NCI-H2081 (cell line): ENCODE results near the gene PIAS4.

ENCODE experiments used
- DNase-seq, 2 experiments: peaks; one replicate each; lab custom pipeline; 2025; lab: John Stamatoyannopoulos, UW

Gene PIAS4

DNA sequence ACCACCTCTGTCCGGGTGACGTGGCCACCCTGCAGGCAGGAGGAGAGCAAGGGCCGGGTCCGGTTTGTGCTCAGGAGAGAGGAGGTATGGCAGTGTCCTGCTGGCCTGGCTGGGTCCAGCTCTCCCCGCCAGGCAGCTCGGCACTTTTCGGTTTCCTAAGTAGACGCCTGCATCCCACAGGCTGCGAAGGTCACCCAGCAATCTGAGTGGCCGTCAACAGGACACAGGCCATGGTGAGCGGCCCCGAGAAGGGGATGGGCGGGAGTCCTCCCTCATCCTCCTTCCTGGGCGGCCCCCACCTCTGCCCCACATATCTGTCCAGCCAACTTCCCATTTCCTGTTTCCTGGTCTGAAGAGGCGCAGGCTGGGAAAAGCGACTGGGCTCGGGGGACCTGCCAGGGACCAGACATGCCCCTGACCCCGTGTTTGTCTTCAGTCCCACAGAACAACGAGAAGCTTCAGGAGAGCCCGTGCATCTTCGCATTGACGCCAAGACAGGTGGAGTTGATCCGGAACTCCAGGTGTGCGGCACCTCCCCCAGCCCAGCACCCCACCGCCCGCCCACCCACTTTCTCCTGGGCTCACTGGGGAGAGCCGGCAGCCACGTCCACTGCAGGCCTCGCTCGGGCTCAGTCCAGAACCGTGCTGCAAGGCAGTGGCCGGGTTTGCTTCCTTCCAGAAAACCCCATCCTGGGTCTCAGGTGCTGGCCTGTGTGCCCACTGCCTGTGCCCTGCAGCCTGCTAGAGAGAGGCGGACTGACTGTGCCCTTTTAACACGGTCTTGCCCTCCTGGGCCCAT is 16.3 kb downstream of the PIAS4 start:
- DNase-seq = no peak

DNA sequence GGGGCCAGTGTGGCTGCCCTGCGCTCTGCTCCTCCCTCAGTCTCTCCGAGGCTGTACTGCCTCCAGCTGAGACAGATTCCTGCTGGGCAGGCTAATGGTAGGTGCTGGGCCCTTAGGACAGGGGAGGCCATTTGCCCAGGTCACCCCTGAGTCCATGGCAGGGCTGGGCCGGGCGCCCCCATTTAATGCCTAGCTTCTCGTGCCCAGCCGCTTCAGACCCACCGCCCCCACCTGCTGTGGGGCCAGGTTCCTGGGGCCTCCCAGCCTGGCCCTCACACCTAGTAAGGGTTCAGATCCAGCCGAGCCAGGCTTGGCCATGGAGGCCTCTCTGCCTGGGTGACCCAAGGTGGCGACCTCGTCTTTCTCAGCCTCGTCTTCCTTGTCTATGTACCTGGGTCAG is 17.8 kb downstream of the PIAS4 start:
- no peak for DNase-seq

DNA sequence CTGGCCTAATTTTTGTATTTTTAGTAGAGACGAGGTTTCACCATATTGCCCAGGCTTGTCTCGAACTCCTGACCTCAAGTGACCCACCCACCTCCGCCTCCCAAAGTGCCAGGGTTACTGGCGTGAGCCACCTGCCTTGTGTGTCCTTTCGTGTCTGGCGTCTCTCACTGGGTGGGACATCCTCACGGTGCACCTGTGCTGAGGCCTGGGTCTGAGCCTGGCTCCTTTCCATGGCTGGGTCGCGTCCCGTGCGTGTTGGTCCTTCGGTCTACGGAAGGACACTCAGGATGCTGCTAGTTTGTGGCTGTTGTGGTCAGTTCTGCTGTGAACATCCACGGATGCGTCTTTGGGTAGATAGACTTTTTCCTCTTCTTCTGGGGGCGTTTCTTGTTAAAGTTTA is 19.6 kb downstream of the PIAS4 start:
- no peak for DNase-seq

DNA sequence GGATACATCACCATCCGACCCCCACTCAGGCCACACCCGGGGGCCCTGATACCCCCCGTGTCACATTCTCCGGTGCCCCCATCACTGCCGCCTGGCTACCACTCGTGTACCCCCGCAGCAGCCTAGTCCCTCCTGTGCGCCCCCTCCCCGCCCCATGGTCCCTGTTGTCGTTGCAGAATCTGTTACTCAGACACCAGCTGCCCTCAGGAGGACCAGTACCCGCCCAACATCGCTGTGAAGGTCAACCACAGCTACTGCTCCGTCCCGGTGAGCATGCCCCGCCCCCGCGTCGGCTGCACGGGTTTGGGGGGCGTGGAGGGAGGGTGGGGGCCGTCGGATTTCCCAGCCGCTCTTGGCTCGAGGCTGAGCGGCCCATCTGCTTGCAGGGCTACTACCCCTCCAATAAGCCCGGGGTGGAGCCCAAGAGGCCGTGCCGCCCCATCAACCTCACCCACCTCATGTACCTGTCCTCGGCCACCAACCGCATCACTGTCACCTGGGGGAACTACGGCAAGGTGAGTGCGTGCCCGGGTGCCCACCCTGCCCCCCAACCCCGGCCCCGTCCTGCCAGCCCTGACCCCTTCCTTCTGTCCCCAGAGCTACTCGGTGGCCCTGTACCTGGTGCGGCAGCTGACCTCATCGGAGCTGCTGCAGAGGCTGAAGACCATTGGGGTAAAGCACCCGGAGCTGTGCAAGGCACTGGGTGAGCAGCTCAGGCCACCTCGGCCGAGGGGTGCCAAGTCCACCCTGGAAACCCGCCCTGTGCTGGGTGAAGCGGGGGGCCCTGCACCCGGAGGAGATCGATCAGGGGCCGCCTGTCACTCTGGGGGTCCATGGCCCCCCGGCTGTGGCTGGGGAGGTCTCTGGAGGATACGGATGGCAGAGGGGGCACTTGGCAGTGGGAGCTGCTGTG is 21.1 kb downstream of the PIAS4 start:
- no peak for DNase-seq

DNA sequence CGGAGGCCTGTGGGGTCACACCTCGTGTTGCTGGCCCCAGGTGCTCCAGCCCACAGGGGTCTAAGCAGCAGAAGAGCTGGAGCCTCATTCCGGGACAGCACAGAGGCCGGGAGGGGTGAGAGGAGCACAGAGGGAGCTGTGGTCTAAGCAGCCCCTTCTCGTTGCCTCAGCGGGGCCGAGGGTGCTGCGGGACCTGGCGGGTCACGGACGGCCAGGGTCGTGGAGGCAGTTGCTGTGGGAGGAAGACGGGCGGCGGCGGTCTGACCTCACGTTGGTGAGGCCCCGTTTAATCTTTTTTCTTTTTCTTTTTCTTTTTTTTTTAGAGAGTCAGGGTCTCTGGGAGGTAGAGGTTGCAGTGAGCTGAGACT is 21.7 kb downstream of the PIAS4 start:
- DNase-seq = no peak

DNA sequence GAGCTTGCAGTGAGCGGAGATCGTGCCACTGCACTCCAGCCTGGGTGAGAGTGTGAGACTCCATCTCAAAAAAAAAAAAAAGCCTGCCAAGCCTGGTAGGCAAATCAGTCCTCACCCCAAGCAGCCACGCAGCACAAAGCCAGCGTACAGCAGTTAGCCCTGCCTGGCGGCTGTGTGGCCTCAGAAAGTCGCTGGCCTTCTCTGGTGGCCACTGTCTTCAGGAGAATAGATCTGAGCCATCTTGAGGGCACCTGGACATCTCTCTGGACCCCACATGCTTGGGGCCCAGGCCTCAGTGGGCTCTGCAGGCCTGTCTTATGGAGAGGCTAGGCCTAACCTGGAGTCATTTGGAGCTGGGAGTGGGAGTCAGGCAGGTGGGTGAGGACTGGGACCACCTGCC is 23.0 kb downstream of the PIAS4 start:
- DNase-seq = no peak

DNA sequence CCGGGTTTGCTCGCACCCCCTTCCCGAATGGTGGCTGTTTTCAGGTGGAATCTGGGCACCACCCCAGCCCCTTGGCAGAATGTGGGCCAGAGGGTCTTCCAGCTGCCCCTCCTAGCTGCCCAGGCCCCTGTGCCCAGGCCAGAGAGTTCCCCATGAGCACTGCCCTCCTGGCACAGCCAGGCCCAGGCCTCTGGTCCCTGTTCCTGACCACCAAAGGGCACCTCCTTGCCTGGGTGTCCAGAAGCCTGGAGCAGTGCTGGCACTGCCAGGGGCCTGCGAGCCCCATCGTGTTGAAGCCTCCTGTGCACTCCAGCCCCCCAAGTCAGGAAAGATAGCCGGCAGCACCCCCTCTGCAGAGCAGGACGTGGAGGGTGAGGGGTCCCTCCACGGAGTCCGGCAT is 23.4 kb downstream of the PIAS4 start:
- DNase-seq = no peak

DNA sequence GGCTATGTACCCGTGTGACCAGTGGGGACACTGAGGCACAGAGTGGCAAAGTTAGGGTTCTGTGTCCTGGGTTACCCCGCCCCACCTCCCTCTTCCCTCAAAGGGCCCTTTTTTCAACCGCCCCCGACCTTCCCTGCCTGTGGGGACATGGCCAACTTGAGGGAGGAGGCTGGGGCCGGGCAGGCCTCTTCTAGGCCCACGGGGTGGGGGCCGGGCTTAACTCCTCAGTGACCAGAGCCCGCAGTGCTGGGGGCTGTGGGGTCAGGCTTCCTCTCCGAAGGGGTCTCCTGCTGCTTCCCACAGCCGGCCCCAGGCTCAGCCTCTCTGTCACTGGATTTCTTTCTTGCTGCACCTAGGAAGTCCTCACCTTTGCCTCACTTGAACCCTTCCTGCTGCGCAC is 23.9 kb downstream of the PIAS4 start:
- DNase-seq = no peak

DNA sequence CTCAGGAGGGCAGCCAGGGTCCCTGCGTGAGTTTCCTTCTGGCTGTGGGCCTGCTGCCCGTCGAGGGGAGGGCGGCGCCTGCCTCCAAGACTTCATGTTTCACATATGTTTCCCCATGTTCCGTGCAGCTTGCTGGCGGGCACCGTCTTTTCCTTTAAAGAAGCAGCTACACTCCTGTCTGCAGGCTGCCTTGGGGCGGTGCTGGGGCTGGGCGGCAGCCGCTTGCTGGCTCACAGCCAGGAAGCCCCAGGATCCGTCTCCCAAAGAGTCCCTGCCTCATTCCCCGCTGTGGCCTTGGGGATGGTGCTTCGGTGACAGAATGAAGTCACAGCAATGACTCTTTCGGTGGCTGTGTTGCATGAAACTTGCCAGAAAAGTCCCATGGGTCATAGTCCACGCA is 24.9 kb downstream of the PIAS4 start:
- peak in 1 of 2 experiments; percentile 24 for DNase-seq

GRCh38 chr19:4033028-4033956 is 25.8 kb downstream of the PIAS4 start:
- no peak for DNase-seq

DNA sequence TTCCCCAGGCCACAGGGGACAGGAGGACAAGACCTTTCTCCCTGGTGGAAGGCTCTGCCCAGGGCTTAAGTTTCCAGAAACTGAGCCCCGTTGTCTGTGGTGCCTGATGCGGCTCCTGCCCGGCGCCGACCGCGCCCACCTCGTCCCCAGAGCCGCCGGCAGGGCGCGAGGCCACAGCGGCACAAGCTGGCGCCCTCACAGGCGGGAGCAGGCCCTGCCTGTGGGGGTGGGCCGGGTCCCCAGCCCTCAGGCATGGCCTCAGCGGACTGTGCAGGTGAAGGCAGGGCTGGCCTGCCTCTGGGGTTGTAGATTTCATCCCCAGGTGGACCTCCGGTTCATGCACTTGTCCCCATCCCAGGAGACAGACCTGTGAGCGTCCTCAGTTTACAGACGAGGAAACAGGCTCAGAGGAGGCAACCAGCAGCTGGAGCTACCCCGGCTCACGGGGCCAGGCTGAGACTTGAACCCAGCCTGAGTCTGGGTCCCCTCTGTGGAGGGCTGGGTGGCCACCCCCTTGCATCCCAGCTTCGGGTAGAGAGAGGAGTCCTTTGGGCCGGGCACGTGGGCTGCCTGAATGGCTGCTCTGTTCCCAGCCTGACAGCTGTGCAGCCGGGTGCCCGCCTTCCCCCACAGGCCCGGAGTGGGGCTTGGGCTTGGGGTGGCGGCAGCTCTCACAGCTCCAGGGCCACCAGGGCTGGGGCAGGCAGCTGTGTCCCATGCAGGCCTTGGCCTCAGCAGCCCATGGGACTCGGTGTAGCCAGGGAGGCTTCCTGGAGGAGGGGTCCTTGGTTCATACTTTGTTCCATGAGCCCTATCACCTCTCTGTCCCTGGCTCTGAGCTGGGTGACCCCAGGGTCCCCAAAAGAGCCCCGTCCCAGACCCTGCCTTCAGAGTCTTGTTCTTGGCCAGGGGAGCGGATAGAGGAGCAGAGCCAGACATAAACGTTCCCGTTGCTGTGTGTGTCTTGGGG is 26.8 kb downstream of the PIAS4 start:
- DNase-seq = no peak

GRCh38 chr19:4035018-4035566 is 27.6 kb downstream of the PIAS4 start:
- DNase-seq = no peak

GRCh38 chr19:4035582-4035981 is 28.0 kb downstream of the PIAS4 start:
- no peak for DNase-seq

GRCh38 chr19:4036576-4037300 is 29.2 kb downstream of the PIAS4 start:
- DNase-seq = no peak

GRCh38 chr19:4037301-4037949 is 29.9 kb downstream of the PIAS4 start:
- no peak for DNase-seq

DNA sequence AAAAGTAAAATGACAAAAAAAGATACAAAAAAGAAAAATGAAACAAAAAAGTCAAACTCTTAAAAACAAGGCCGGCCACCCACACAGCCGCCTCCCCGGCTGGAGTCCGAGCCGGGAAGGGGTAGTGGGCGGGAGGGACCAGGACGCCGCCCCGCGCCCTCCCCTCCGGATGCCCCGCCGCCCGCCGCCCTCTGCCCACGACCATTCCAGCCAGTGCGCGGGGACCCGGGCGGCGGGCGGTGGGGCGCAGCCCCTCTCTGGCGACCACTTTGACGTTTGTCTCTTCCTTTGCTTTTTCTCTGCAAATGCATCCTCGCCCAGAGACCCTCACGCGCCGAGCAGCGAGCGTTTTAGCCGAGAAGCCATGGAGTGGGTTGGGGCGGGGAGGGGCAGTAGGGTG is 30.5 kb downstream of the PIAS4 start:
- no peak for DNase-seq

DNA sequence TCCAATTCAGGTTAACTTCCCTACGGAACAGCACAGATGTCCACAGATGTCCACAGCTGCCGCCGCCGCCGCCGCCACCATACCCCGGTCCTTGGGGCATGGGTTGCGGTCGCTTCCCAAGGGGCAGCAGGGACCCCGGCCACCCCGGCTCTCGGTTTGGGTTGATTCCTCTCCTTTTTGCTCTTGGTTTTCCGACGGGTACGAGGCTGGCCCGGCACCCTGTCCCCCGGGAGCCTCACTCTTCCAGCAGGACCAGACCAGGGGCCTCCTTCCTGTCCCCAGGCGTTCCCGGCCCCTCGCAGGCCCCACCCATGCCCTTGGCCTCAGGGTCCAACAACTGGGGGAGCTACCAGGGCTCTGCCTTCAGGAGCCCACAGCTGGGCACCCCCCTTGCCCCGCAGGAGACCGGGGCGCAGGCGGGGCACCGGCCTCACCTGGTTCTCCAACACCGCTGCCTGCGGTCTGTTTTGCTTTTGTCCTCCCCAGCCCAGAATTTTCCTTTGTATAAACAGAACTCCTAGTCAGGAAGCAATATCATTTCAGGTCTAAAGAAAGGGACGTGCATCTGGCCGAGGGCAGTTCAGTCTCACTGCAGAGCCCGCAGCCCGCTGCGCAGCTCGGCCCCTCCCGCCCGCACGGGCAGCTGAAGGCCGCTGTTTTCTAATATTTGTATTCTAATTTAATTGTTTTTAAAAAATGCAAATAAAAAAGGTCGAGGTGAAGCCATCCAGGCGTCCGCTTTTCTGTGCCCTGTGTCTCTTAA is 31.3 kb downstream of the PIAS4 start:
- no peak for DNase-seq

DNA sequence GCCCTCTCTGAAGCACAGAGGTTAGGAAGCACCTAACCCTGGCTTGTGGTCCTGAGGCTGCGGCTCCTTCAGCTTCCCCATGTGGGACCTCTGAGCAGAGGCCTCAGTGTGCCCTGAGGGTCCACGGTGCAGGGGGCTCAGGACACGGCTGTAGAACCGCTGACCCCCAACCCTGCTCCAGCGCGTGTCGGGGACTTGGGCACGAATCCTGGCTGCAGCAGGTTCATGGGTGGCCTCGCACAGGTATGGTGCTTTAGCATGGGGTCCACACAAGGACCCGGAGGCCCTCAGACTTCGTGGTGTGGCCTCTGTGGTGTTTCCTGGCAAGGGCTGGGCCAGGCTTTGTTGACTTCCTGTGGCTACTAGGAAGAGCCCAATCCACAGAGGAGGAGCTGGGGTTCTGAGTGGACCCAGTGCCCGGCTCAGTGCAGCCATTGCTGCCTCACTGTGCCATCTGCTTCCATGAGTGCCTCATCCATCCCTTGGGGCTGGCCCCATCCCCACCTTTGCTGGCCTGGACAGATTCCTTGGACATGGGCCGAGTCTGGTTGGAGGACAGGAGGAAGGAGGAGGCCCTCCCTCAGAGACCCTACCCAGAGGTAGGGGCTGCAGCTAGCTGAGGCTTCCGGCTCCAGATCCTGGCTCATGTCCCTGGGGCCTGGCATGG is 34.7 kb downstream of the PIAS4 start:
- no peak for DNase-seq
